Esophagus squamous epithelium (tissue), 5 donors: ENCODE results near the gene HGD. TPM values are rescaled to one million over a fixed set of nuclear protein-coding genes. Genes with fewer than 3 reads are reported as not detected.

ENCODE experiments used
- DNase-seq: peaks from one replicate; lab custom pipeline; 2025; lab: John Stamatoyannopoulos, UW
- H3K27ac ChIP-seq, 4 donors: fragments of 200-600 bp; sonication (generic); one replicate each; pipeline ENCODE4 v1.5.1; 2016 to 2019; ENCODE audit warnings: mild to moderate bottlenecking in 1 of 4
- H3K27me3 ChIP-seq, 4 donors: fragments of 200-600 bp; sonication (generic); 1 replicate in 3 of 4; 2 replicates in 1 of 4; pipeline versions ENCODE4 v1.5.1 to v1.6.0; 2017 to 2021; ENCODE audit warnings: antibody characterized with exemption in 1 of 4
- H3K36me3 ChIP-seq, 3 donors: fragments of 200-600 bp; sonication (generic); one replicate each; pipeline ENCODE4 v1.5.1; 2016 to 2019
- H3K4me1 ChIP-seq, 3 donors: fragments of 200-600 bp; sonication (generic); one replicate each; pipeline ENCODE4 v1.5.1; 2017 to 2019
- H3K4me3 ChIP-seq, 4 donors: fragments of 200-600 bp; sonication (generic); 1 replicate in 3 of 4; 2 replicates in 1 of 4; pipeline ENCODE4 v1.5.1; 2016 to 2019; ENCODE audit warnings: mild to moderate bottlenecking in 2 of 4, moderate library complexity in 1 of 4
- H3K9me3 ChIP-seq, 3 donors: fragments of 200-600 bp; sonication (generic); one replicate each; pipeline ENCODE4 v1.5.1; 2016 to 2019
- CTCF ChIP-seq, 6 experiments: fragments of 450-650 bp in 4 of 6; fragments of 200-600 bp in 2 of 6; sonication (generic) in 2 of 6; IDR thresholded peaks; one replicate each; pipeline ENCODE4 v1.5.1; 2016 to 2019; ENCODE audit warnings: antibody characterized with exemption in 6 of 6, mild to moderate bottlenecking in 4 of 6, moderate library complexity in 4 of 6
- POLR2A ChIP-seq, 4 donors: fragments of 450-650 bp; IDR thresholded peaks; one replicate each; pipeline ENCODE4 v1.6.1; 2017; ENCODE audit warnings: antibody characterized with exemption in 4 of 4, mild to moderate bottlenecking in 4 of 4, moderate library complexity in 3 of 4
- WGBS, 2 donors: methylation state at CpG; one replicate each; pipeline ENCODE4 v1.1.5; 2018; 5-methylcytosine and 5-hydroxymethylcytosine counted together
- intact Hi-C: fragments of 100-400 bp; cut with DNase I; formaldehyde crosslinking; loops from one replicate; pipeline ENCODE4 v1.15.0; 2022
- small RNA-seq, 4 donors: library from RNA; depleted of rRNA; stranded (forward); fragments of <200 nt; gene quantifications; one replicate each; pipeline ENCODE3, GENCODE V24; 2016
- total RNA-seq, 4 donors: library from RNA; depleted of rRNA; stranded (reverse); fragments of >200 nt; gene quantifications; one replicate each; pipeline ENCODE4 v1.1.0, GENCODE V29; 2016
- donor health status: DM: yes; HTN: yes; CAD: no.

Gene HGD
- total RNA-seq, 4 donors from 2014 or later = 0.12 TPM; not detected in 3

- peaks cover 0 to 37% (median 4%) of the 10 kb centered on the region in 3 donors for H3K36me3 ChIP-seq
- H3K27ac ChIP-seq = peak within 1 kb of the TSS; percentile 88 to 97 (median 92)
- no peaks in the 10 kb centered on the region for H3K27me3 ChIP-seq
- H3K4me3 ChIP-seq = peak within 1 kb of the TSS; percentile 57 to 88 (median 78)
- H3K9me3 ChIP-seq = no peaks in the 10 kb centered on the region
- intact Hi-C loops = no loop called here
- 0% methylated on average over 17 to 45 of the region's 53 CpGs for WGBS, 2 donors
- no peak for TF ChIP-seq CTCF (IDR thresholded peaks at IDR 0.05)
- peak in 3 of 4 donors; percentile 47 to 74 (median 60) for TF ChIP-seq POLR2A (IDR thresholded peaks at IDR 0.05)
- DNase-seq = peak; percentile 76
- peaks cover 5 to 48% (median 20%) of the 10 kb centered on the region in 3 donors for H3K4me1 ChIP-seq
Observed at GRCh38 chr3:120596116-120596852, 85.8 kb downstream of the HGD start, which contains the start of gene NDUFB4. NDUFB4 (plus strand) TSS chr3:120596336; CDS start chr3:120596360, 24 bp downstream.

DNA sequence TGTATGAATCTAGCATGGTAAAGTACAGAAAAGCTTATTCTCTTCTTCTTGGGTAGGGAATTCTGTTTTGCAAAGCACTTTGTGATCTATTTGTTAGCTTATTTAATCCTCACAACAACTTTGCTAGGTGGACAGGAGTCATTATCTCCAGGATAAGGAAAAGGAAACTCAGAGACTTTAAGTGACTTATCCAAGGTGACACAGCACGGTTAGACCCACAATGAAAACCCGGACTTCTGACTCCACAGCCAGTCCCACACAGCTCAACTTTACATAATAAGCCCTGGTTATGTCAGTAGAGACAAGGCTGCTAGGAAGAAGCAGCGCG is 86.3 kb downstream of the HGD start:
- peaks cover 0 to 31% (median 0%) of the 10 kb centered on the region in 3 donors for H3K36me3 ChIP-seq
- WGBS, 2 donors = 0% methylated on average over 1 to 2 of the region's 4 CpGs
- no peak for TF ChIP-seq CTCF (IDR thresholded peaks at IDR 0.05)
- TF ChIP-seq POLR2A (IDR thresholded peaks at IDR 0.05) = no peak

DNA sequence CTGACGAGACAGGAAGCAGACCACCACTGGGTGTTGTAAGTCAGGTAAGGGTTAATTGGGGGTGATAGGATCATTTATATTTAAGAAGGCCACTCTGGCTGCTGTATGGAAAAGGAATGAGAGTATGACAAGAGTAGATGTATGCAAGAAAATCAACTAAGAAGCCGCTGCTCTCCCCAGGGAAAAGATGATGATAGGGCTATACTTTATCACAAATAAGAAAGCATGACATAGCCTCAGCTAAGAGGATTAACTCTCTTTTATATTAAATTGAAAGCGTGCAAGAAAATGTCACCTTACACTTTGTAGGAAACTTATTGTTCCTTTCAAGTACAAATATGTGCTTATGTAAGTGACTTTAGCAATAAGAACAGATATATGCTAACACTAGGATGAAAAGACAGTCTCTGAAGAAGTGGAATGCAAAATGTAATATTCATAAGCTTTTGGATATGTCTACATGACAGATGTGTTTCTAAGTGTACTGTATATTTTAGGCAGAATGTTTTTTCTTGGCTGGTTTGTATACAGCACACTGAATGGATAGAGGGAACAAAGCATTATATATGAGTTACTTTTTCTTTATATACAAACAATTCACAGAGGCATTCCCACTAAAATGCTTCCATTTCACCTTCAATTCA is 94.6 kb downstream of the HGD start:
- Histone ChIP-seq H3K4me1 (no peaks in the 10 kb centered on the region), H3K27ac (no peak overlapping the region), H3K4me3 (no peak overlapping the region), H3K27me3 (no peaks in the 10 kb centered on the region), H3K9me3 (no peaks in the 10 kb centered on the region), H3K36me3 (no peaks in the 10 kb centered on the region)
- WGBS, 2 donors = 52% methylated on average over 3 of the region's 3 CpGs
- intact Hi-C loops = no loop called here
- no peak for DNase-seq
- no peak for TF ChIP-seq CTCF (IDR thresholded peaks at IDR 0.05)
- no peak for TF ChIP-seq POLR2A (IDR thresholded peaks at IDR 0.05)

More for the DNA sequence above, 86.3 kb downstream of the HGD start:
- H3K27me3 ChIP-seq = no peaks in the 10 kb centered on the region
- DNase-seq = no peak
- intact Hi-C loops = no loop called here
- H3K4me3 ChIP-seq = peak overlapping the region; percentile 57 to 88 (median 78)
- H3K9me3 ChIP-seq = no peaks in the 10 kb centered on the region
- H3K4me1 ChIP-seq = peaks cover 5 to 48% (median 20%) of the 10 kb centered on the region in 3 donors
- H3K27ac ChIP-seq = peak overlapping the region; percentile 88 to 97 (median 92)

Small RNAs within 50 kb of the gene (small RNA-seq; reads per million reads assigned to genes)
- 0 reads per million in 4 donors for gene MTCO1P29
- gene MTCO2P29 = 0 reads per million in 4 donors

Other genes with a start within 250 kb of the HGD start
- 100 to 1,000 TPM in 2 of 4 donors, 10 to 100 TPM in 1, 1 to 10 TPM in 1; 9.4 to 258 (median 70.7) TPM for gene FSTL1, start 231.2 kb downstream of the HGD start, total RNA-seq
- 100 to 1,000 TPM in 3 of 4 donors, 10 to 100 TPM in 1; 81.4 to 197 (median 119) TPM for gene NDUFB4, start 85.9 kb downstream of the HGD start, total RNA-seq
- gene RABL3, start 60.3 kb upstream of the HGD start, total RNA-seq = 10 to 100 TPM in 3 of 4 donors, 1 to 10 TPM in 1; 8.0 to 15.4 (median 13.4) TPM
- gene GTF2E1, start 60.5 kb upstream of the HGD start, total RNA-seq = 10 to 100 TPM in 1 of 4 donors, 1 to 10 TPM in 3; 3.1 to 14.5 (median 8.3) TPM
- 1 to 10 TPM in 1 of 4 donors, under 1 TPM in 2, not detected in 1; 0.04 to 1.9 (median 0.18) TPM for gene STXBP5L, start 226.0 kb upstream of the HGD start, total RNA-seq